ENCODE data around the gene HPN. TPM values are rescaled to one million over a fixed set of nuclear protein-coding genes. Genes with fewer than 3 reads are reported as not detected.
"Not testable (repeated sequence)": the region's sequence is repeated elsewhere in the genome, so short reads cannot be mapped to it uniquely, and the experiment has no call there.

HPN gene
- polyA plus RNA-seq, 5 donors: 21.3 to 48.5 (median 32.1) TPM

- no peak for DNase-seq
These were observed 42.4 kb downstream of the HPN start for GRCh38 chr19:35083691-35084508.

GRCh38 chr19:35084509-35084762 lies 42.9 kb downstream of the HPN start:
- DNase-seq: no peak

- DNase-seq: no peak
These were observed 44.4 kb downstream of the HPN start for GRCh38 chr19:35085947-35086346.

GRCh38 chr19:35086455-35086854 lies 44.9 kb downstream of the HPN start:
- DNase-seq: no peak

- DNase-seq: no peak
These were observed 45.9 kb downstream of the HPN start for GRCh38 chr19:35087393-35087792.

- no peak for DNase-seq
These were observed 46.8 kb downstream of the HPN start for GRCh38 chr19:35088131-35088913.

GRCh38 chr19:35089554-35089953 lies 48.0 kb downstream of the HPN start:
- DNase-seq: no peak

- no peak for DNase-seq
These were observed 48.6 kb downstream of the HPN start for GRCh38 chr19:35090160-35090505.

- peak; percentile 48 to 50 for DNase-seq
These were observed 49.1 kb downstream of the HPN start for GRCh38 chr19:35090506-35091214.

GRCh38 chr19:35093430-35093829 lies 51.9 kb downstream of the HPN start:
- DNase-seq: no peak

- DNase-seq: no peak
These were observed 52.6 kb downstream of the HPN start for GRCh38 chr19:35093941-35094647.

GRCh38 chr19:35094656-35095055 lies 53.1 kb downstream of the HPN start:
- no peak for DNase-seq

- no peak for DNase-seq
These were observed 54.3 kb downstream of the HPN start for GRCh38 chr19:35095667-35096368.

GRCh38 chr19:35098413-35099049 lies 57.0 kb downstream of the HPN start:
- no peak for DNase-seq

- no peak for DNase-seq
These were observed 57.8 kb downstream of the HPN start for GRCh38 chr19:35099155-35099896.

GRCh38 chr19:35099897-35100275 lies 58.4 kb downstream of the HPN start:
- DNase-seq: no peak

GRCh38 chr19:35100588-35101533 lies 59.3 kb downstream of the HPN start:
- DNase-seq: no peak

GRCh38 chr19:35101949-35102348 lies 60.4 kb downstream of the HPN start:
- DNase-seq: not testable (repeated sequence)

GRCh38 chr19:35103614-35104013 lies 62.1 kb downstream of the HPN start:
- DNase-seq: not testable (repeated sequence)

Measured in right lung (tissue), 5 donors.